KOPT-K1 (cell line): ENCODE data around the gene RERE.

ENCODE experiments used
- H3K27ac ChIP-seq: fragments of 200-600 bp; sonication (generic); 2 replicates; pipeline ENCODE4 v1.5.1; 2016; ENCODE audit warnings: antibody characterized with exemption, mild to moderate bottlenecking, low read depth, low read length; ENCODE audit not compliant: poor library complexity, severe bottlenecking
- H3K36me3 ChIP-seq: fragments of 200-600 bp; sonication (generic); 2 replicates; pipeline ENCODE4 v1.5.1; 2017; ENCODE audit warnings: antibody characterized with exemption, mild to moderate bottlenecking, low read length, moderate library complexity; ENCODE audit not compliant: insufficient read depth
- H3K9me3 ChIP-seq: fragments of 200-600 bp; sonication (generic); 2 replicates; pipeline ENCODE4 v1.5.1; 2017; ENCODE audit warnings: antibody characterized with exemption, low read length, mild to moderate bottlenecking; ENCODE audit not compliant: insufficient read depth, poor library complexity, severe bottlenecking

The RERE gene

GRCh38 chr1:8441426-8441825, 376.0 kb downstream of the RERE start:
- Histone ChIP-seq H3K36me3 (no peaks in the 10 kb centered on the region), H3K27ac (no peak overlapping the region), H3K9me3 (no peaks in the 10 kb centered on the region)

- H3K36me3 ChIP-seq = no peaks in the 10 kb centered on the region
- H3K27ac ChIP-seq = no peak overlapping the region
Measured at GRCh38 chr1:8439015-8439702, 378.3 kb downstream of the RERE start.

GRCh38 chr1:8438489-8438888, 379.0 kb downstream of the RERE start:
- Histone ChIP-seq H3K9me3 (no peaks in the 10 kb centered on the region), H3K27ac (no peak overlapping the region), H3K36me3 (no peaks in the 10 kb centered on the region)

More at GRCh38 chr1:8439015-8439702, 378.3 kb downstream of the RERE start:
- no peaks in the 10 kb centered on the region for H3K9me3 ChIP-seq

GRCh38 chr1:8437347-8437746, 380.1 kb downstream of the RERE start:
- Histone ChIP-seq H3K36me3 (no peaks in the 10 kb centered on the region), H3K9me3 (no peaks in the 10 kb centered on the region), H3K27ac (no peak overlapping the region)

GRCh38 chr1:8435569-8436071, 381.8 kb downstream of the RERE start:
- no peaks in the 10 kb centered on the region for H3K36me3 ChIP-seq
- H3K9me3 ChIP-seq = no peaks in the 10 kb centered on the region
- H3K27ac ChIP-seq = no peak overlapping the region

- no peak overlapping the region for H3K27ac ChIP-seq
- H3K9me3 ChIP-seq = no peaks in the 10 kb centered on the region
- H3K36me3 ChIP-seq = no peaks in the 10 kb centered on the region
Measured at GRCh38 chr1:8434101-8434500, 383.3 kb downstream of the RERE start.

- no peaks in the 10 kb centered on the region for H3K36me3 ChIP-seq
- H3K27ac ChIP-seq = no peak overlapping the region
- no peaks in the 10 kb centered on the region for H3K9me3 ChIP-seq
Measured at GRCh38 chr1:8431784-8432183, 385.7 kb downstream of the RERE start.

- H3K27ac ChIP-seq = no peak overlapping the region
- H3K9me3 ChIP-seq = no peaks in the 10 kb centered on the region
- no peaks in the 10 kb centered on the region for H3K36me3 ChIP-seq
Measured at GRCh38 chr1:8431019-8431418, 386.4 kb downstream of the RERE start.

- Histone ChIP-seq H3K36me3 (no peaks in the 10 kb centered on the region), H3K9me3 (no peaks in the 10 kb centered on the region), H3K27ac (no peak overlapping the region)
Measured at GRCh38 chr1:8430476-8430875, 387.0 kb downstream of the RERE start.

GRCh38 chr1:8429549-8430110, 387.8 kb downstream of the RERE start:
- H3K27ac ChIP-seq = no peak overlapping the region

GRCh38 chr1:8428441-8428840, 389.0 kb downstream of the RERE start:
- H3K36me3 ChIP-seq = no peaks in the 10 kb centered on the region
- no peaks in the 10 kb centered on the region for H3K9me3 ChIP-seq
- no peak overlapping the region for H3K27ac ChIP-seq

More at GRCh38 chr1:8429549-8430110, 387.8 kb downstream of the RERE start:
- Histone ChIP-seq H3K36me3 (no peaks in the 10 kb centered on the region), H3K9me3 (no peaks in the 10 kb centered on the region)

- H3K9me3 ChIP-seq = no peaks in the 10 kb centered on the region
- H3K36me3 ChIP-seq = no peaks in the 10 kb centered on the region
- no peak overlapping the region for H3K27ac ChIP-seq
Measured at GRCh38 chr1:8427986-8428385, 389.5 kb downstream of the RERE start.

GRCh38 chr1:8427493-8427892, 389.9 kb downstream of the RERE start:
- Histone ChIP-seq H3K36me3 (no peaks in the 10 kb centered on the region), H3K27ac (no peak overlapping the region)

GRCh38 chr1:8426996-8427395, 390.4 kb downstream of the RERE start:
- H3K36me3 ChIP-seq = no peaks in the 10 kb centered on the region
- H3K9me3 ChIP-seq = no peaks in the 10 kb centered on the region
- no peak overlapping the region for H3K27ac ChIP-seq

More at GRCh38 chr1:8427493-8427892, 389.9 kb downstream of the RERE start:
- no peaks in the 10 kb centered on the region for H3K9me3 ChIP-seq

- Histone ChIP-seq H3K9me3 (no peaks in the 10 kb centered on the region), H3K27ac (no peak overlapping the region), H3K36me3 (0 out of 2 replicates have a peak, but pooled peaks cover under 1% of the 10 kb centered on the region)
Measured at GRCh38 chr1:8425781-8426161, 391.7 kb downstream of the RERE start.
